NT2/D1 (cell line): ENCODE results near the gene INO80.

Source experiments
- SUZ12 ChIP-seq: IDR thresholded peaks from 2 replicates; pipeline ENCODE4 v1.6.1; 2011; ENCODE audit not compliant: insufficient read length, insufficient read depth; ENCODE audit errors: extremely low read depth
- YY1 ChIP-seq: IDR thresholded peaks from 2 replicates; pipeline ENCODE4 v1.6.1; 2011; ENCODE audit not compliant: insufficient read length, insufficient read depth
- ZNF274 ChIP-seq: IDR thresholded peaks from 2 replicates; pipeline ENCODE4 v1.6.1; 2011; ENCODE audit warnings: mild to moderate bottlenecking, low read depth, low read length

- no peak for TF ChIP-seq YY1
- no peak for TF ChIP-seq ZNF274
- no peak for TF ChIP-seq SUZ12
Measured at GRCh38 chr15:41105348-41106334, 10.4 kb downstream of the INO80 start.
